Endodermal cell (in vitro differentiated cells): ENCODE results near the gene DPM1. TPM values are rescaled to one million over a fixed set of nuclear protein-coding genes. Genes with fewer than 3 reads are reported as not detected.

Experiments used
- DNase-seq: peaks from one replicate; pipeline ENCODE4 v3.0.0-alpha.2; 2017
- H3K27ac ChIP-seq: 2 replicates; pipeline ENCODE4 v1.5.1; 2013; ENCODE audit warnings: mild to moderate bottlenecking, low read depth, low read length, moderate library complexity
- H3K27me3 ChIP-seq: 2 replicates; pipeline ENCODE4 v1.6.1; 2013; ENCODE audit warnings: mild to moderate bottlenecking, low read length, moderate library complexity; ENCODE audit not compliant: insufficient read depth, control insufficient read depth, poor library complexity, severe bottlenecking
- H3K36me3 ChIP-seq: 2 replicates; pipeline ENCODE4 v1.7.0; 2013; ENCODE audit warnings: mild to moderate bottlenecking, low read length, moderate library complexity; ENCODE audit not compliant: control insufficient read depth, insufficient read depth
- H3K4me1 ChIP-seq: one replicate; pipeline ENCODE4 v1.7.0; 2013; ENCODE audit warnings: low read length; ENCODE audit not compliant: control insufficient read depth, insufficient read depth
- H3K4me3 ChIP-seq: 2 replicates; pipeline ENCODE4 v1.5.1; 2013; ENCODE audit warnings: mild to moderate bottlenecking, low read length, moderate library complexity
- H3K9ac ChIP-seq: 2 replicates; pipeline ENCODE4 v1.6.1; 2013; ENCODE audit warnings: mild to moderate bottlenecking, low read length, moderate library complexity; ENCODE audit not compliant: poor library complexity, severe bottlenecking; ENCODE audit errors: extremely low read depth
- H3K9me3 ChIP-seq: 2 replicates; pipeline ENCODE4 v1.6.1; 2013; ENCODE audit warnings: mild to moderate bottlenecking, low read length, moderate library complexity; ENCODE audit not compliant: control insufficient read depth
- H3K27ac Mint-ChIP-seq: 2 replicates; pipeline ENCODE4 v1.8.0; 2020; ENCODE audit warnings: mixed read lengths
- H3K27me3 Mint-ChIP-seq: 2 replicates; pipeline ENCODE4 v1.8.0; 2021; ENCODE audit warnings: mild to moderate bottlenecking, mixed read lengths; ENCODE audit not compliant: insufficient read depth
- H3K36me3 Mint-ChIP-seq: 2 replicates; pipeline ENCODE4 v1.8.0; 2020; ENCODE audit warnings: low read depth, mixed read lengths
- H3K4me1 Mint-ChIP-seq: 2 replicates; pipeline ENCODE4 v1.8.0; 2020; ENCODE audit warnings: mixed read lengths
- H3K4me3 Mint-ChIP-seq: 2 replicates; pipeline ENCODE4 v1.8.0; 2020; ENCODE audit warnings: mild to moderate bottlenecking, moderate library complexity, mixed read lengths
- H3K9me3 Mint-ChIP-seq: 2 replicates; pipeline ENCODE4 v1.8.0; 2020; ENCODE audit warnings: mild to moderate bottlenecking, mixed read lengths
- WGBS, 2 experiments: methylation state at CpG; one replicate each; pipeline versions ENCODE4 v1.1.5 to v1.1.7; 2013; ENCODE audit warnings: missing lambda C conversion rate in 2 of 2, mixed read lengths in 1 of 2; ENCODE audit not compliant: insufficient coverage in 1 of 2, insufficient read length in 1 of 2; 5-methylcytosine and 5-hydroxymethylcytosine counted together
- total RNA-seq, 2 donors: library from RNA; stranded (reverse); fragmentation: NEBNext Ultra II Directional in 1 of 2; extraction: Animal tissue kit (Norgen Biotek cat#: 25700) in 1 of 2; gene quantifications; 2 replicates in 1 of 2; 3 replicates in 1 of 2; pipeline ENCODE4 v1.2.1, GENCODE V29; 2021
- TF ChIP-seq, protein P1 (sequence below): fragments of 200-600 bp; sonication (generic); conservative IDR thresholded peaks from 2 replicates; pipeline ENCODE4 v1.5.0; 2021; ENCODE audit warnings: antibody characterized with exemption, mild to moderate bottlenecking

Gene DPM1
- total RNA-seq, 2 donors from 2014 or later = 54.9 to 58.8 TPM

DNA sequence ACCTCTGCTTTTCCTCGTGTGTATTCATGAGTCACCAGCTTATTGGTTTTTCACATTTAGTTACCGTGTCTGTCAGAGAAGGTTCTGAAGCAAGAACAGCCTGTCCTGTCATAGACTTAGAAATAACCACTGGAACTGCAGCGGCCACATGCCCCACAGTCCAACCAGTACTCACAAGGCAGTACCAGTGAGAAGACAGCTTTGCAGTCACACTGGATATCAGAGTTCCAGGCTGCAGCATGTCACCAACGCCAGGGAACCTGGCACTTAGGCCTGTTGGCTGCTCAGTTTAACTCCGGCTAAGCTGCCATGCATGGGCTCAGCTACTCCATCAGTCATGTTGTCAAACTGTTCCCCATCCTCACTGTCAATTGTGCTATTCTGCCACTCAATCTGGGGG is 67.2 kb downstream of the DPM1 start:
- H3K36me3 Mint-ChIP-seq = peaks cover 77% of the 10 kb centered on the region
- WGBS, 2 experiments = 87 to 93% methylated on average over 5 of the region's 5 CpGs

DNA sequence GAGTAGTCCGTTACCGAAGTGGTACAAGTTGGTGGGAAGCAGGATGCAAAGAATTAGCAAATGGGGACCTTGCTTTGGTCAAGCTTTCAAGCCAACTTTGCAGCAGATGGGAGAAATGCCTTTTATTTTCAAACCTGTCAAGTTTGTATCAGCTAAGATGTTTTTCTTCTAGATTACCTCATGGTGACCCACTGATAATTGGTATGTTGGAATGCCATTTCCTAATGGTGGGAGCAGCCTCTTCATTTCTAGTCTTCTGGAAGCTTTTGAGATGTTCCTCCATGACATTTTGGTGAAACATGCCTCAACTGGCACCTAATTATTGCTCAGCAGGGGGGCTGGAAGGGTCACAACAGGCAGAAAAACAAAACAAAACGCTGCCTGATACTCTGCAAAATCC is 70.8 kb downstream of the DPM1 start:
- no peak overlapping the region for H3K27ac Mint-ChIP-seq
- TF ChIP-seq, protein P1, sequence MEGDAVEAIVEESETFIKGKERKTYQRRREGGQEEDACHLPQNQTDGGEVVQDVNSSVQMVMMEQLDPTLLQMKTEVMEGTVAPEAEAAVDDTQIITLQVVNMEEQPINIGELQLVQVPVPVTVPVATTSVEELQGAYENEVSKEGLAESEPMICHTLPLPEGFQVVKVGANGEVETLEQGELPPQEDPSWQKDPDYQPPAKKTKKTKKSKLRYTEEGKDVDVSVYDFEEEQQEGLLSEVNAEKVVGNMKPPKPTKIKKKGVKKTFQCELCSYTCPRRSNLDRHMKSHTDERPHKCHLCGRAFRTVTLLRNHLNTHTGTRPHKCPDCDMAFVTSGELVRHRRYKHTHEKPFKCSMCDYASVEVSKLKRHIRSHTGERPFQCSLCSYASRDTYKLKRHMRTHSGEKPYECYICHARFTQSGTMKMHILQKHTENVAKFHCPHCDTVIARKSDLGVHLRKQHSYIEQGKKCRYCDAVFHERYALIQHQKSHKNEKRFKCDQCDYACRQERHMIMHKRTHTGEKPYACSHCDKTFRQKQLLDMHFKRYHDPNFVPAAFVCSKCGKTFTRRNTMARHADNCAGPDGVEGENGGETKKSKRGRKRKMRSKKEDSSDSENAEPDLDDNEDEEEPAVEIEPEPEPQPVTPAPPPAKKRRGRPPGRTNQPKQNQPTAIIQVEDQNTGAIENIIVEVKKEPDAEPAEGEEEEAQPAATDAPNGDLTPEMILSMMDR = no peak
- H3K27me3 Mint-ChIP-seq = no peaks in the 10 kb centered on the region
- 95 to 96% methylated on average over 3 of the region's 3 CpGs for WGBS, 2 experiments
- Histone ChIP-seq H3K27me3 (no peaks in the 10 kb centered on the region), H3K4me3 (no peak overlapping the region), H3K36me3 (peaks cover 43% of the 10 kb centered on the region), H3K9ac (no peak overlapping the region), H3K4me1 (no peaks in the 10 kb centered on the region), H3K9me3 (no peaks in the 10 kb centered on the region), H3K27ac (no peak overlapping the region)
- peak; percentile 53 for DNase-seq
- no peaks in the 10 kb centered on the region for H3K4me1 Mint-ChIP-seq
- no peaks in the 10 kb centered on the region for H3K9me3 Mint-ChIP-seq
- no peak overlapping the region for H3K4me3 Mint-ChIP-seq
- peaks cover 45% of the 10 kb centered on the region for H3K36me3 Mint-ChIP-seq

More for the DNA sequence above, 67.2 kb downstream of the DPM1 start:
- peaks cover 78% of the 10 kb centered on the region for H3K36me3 ChIP-seq
- Mint-ChIP-seq H3K9me3 (no peaks in the 10 kb centered on the region), H3K27ac (no peak overlapping the region), H3K4me1 (peaks cover 4% of the 10 kb centered on the region), H3K4me3 (no peak overlapping the region), H3K27me3 (no peaks in the 10 kb centered on the region)
- H3K9ac ChIP-seq = no peak overlapping the region
- H3K9me3 ChIP-seq = no peaks in the 10 kb centered on the region
- no peak for DNase-seq
- TF ChIP-seq, protein P1 = no peak
- no peaks in the 10 kb centered on the region for H3K4me1 ChIP-seq
- H3K27me3 ChIP-seq = no peaks in the 10 kb centered on the region
- H3K4me3 ChIP-seq = no peak overlapping the region
- H3K27ac ChIP-seq = no peak overlapping the region

DNA sequence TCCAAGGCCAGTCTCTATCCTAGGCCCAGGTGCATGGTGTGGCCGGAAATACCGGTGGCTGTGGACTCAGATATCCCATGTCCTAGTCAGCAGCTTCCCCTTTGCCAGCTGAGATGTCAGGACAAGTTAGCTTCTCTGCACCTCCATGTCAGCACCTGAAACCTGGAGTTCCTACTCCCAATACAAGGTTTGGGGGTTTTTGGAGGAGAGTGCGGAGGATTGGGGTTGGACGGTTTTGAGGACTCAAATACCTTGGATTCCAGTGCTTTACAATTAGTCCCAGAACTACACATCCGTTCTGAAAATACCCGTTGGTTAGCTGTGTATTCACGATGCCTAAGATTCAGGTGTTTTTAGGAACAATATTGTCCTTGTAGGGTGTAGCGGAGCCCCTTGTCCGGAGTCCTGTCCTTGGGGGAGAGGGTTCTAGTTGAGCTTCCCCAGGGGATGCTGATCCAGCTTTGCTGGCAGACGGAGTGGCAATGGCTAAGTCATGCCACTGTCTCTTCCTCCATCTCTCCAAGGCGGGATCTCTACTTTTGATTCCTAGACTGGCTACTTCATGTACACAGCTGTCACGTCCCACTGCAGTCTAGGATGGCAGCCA is 72.0 kb downstream of the DPM1 start:
- WGBS, 2 experiments = 91 to 92% methylated on average over 7 to 12 of the region's 12 CpGs
- TF ChIP-seq, protein P1 = no peak
- Histone ChIP-seq H3K27me3 (no peaks in the 10 kb centered on the region), H3K9me3 (no peaks in the 10 kb centered on the region), H3K4me3 (no peak overlapping the region), H3K9ac (no peak overlapping the region), H3K36me3 (peaks cover 30% of the 10 kb centered on the region), H3K27ac (no peak overlapping the region), H3K4me1 (no peaks in the 10 kb centered on the region)
- H3K4me3 Mint-ChIP-seq = no peak overlapping the region
- H3K27ac Mint-ChIP-seq = peak overlapping the region; percentile 21
- H3K4me1 Mint-ChIP-seq = no peaks in the 10 kb centered on the region
- peak; percentile 49 for DNase-seq
- no peaks in the 10 kb centered on the region for H3K27me3 Mint-ChIP-seq
- peaks cover 33% of the 10 kb centered on the region for H3K36me3 Mint-ChIP-seq
- H3K9me3 Mint-ChIP-seq = no peaks in the 10 kb centered on the region
